ENCODE measurements around the gene TRIM63. TPM values are rescaled to one million over a fixed set of nuclear protein-coding genes. Genes with fewer than 3 reads are reported as not detected.

Gene TRIM63
- total RNA-seq, 1 experiment from 2014 or later, result not detected

- Histone ChIP-seq H3K56ac (ENCODE audit: insufficient read length, low read depth, low read length) (no peak overlapping the region), H3K14ac (ENCODE audit: insufficient read depth, low read length) (no peak overlapping the region), H3K23me2 (ENCODE audit: insufficient read length, low read depth, low read length, poor library complexity, severe bottlenecking) (no peaks in the 10 kb centered on the region), H3K23ac (ENCODE audit: insufficient read length, low read depth, low read length) (no peak overlapping the region), H3K9me3 (ENCODE audit: control insufficient read depth, low read depth, low read length) (no peaks in the 10 kb centered on the region), H3K4me1 (ENCODE audit: insufficient read depth, low read length) (no peaks in the 10 kb centered on the region), H2BK15ac (ENCODE audit: low read depth, low read length) (no peak overlapping the region), H3K4me2 (ENCODE audit: insufficient read depth, insufficient read length, low read length) (no peak overlapping the region), H4K91ac (ENCODE audit: insufficient read length, low read depth, low read length) (no peak overlapping the region), H2BK120ac (ENCODE audit: low read depth, low read length, poor library complexity, severe bottlenecking) (no peak overlapping the region), H2AFZ (ENCODE audit: low read length) (no peak overlapping the region), H4K8ac (replicated peaks; ENCODE audit: insufficient read length, low read depth, low read length) (no peak overlapping the region), H3K79me1 (ENCODE audit: insufficient read depth, low read depth, low read length, poor library complexity, severe bottlenecking) (no peaks in the 10 kb centered on the region), H3K27ac (ENCODE audit: insufficient read length, low read depth, low read length) (no peak overlapping the region), H2BK12ac (ENCODE audit: insufficient read length, low read depth, low read length) (no peak overlapping the region), H3K4ac (ENCODE audit: low read depth, low read length) (no peak overlapping the region), H3K18ac (ENCODE audit: insufficient read length, low read depth, low read length) (no peak overlapping the region), H3K9ac (ENCODE audit: extremely low read depth, insufficient read length, low read length) (no peak overlapping the region), H3T11ph (ENCODE audit: low read length) (no peak overlapping the region), H4K20me1 (ENCODE audit: control insufficient read depth, insufficient read depth, insufficient read length) (no peaks in the 10 kb centered on the region), H2AK5ac (ENCODE audit: insufficient read length, low read length) (no peak overlapping the region), H2BK20ac (ENCODE audit: low read depth, low read length, poor library complexity, severe bottlenecking) (no peak overlapping the region), H2BK5ac (ENCODE audit: insufficient read length, low read length) (no peak overlapping the region), H3K79me2 (ENCODE audit: insufficient read depth, low read length) (no peaks in the 10 kb centered on the region), H3K27me3 (ENCODE audit: insufficient read depth, low read length) (no peaks in the 10 kb centered on the region), H4K5ac (ENCODE audit: insufficient read length, low read depth, low read length) (no peak overlapping the region)
- no peak for DNase-seq
- H3K9me3 Mint-ChIP-seq, result no peaks in the 10 kb centered on the region
- WGBS (ENCODE audit: extremely low coverage, insufficient read length, low lambda C conversion rate), result no CpG with 5 or more reads among the region's 7 CpGs
- H3K27me3 Mint-ChIP-seq (ENCODE audit: low read depth), result peaks cover 50% of the 10 kb centered on the region
- H3K4me1 Mint-ChIP-seq, result peaks cover 2 to 7% of the 10 kb centered on the region in 2 experiments; a peak in 2 of 4 replicates
- H3K36me3 Mint-ChIP-seq (ENCODE audit: insufficient read depth in 1 of 3, low read depth in 3 of 3), result no peaks in the 10 kb centered on the region
- no peak for TF ChIP-seq CTCF (conservative IDR thresholded peaks at IDR 0.05)
- no peak overlapping the region for H3K4me3 Mint-ChIP-seq
- H3K27ac Mint-ChIP-seq, result no peak overlapping the region
These were observed 7.5 kb downstream of the TRIM63 start for GRCh38 chr1:26059906-26060305.
